Activated T-cell treated with anti-CD3 and anti-CD28 coated beads for 4 hours (primary cell): ENCODE results near the gene RPLP1.
A peak's percentile ranks its signal among the peaks of the same experiment; 100 is the strongest.

Experiments
- DNase-seq: peaks from one replicate; pipeline ENCODE4 v3.0.0-alpha.2; 2020

RPLP1 gene

DNA sequence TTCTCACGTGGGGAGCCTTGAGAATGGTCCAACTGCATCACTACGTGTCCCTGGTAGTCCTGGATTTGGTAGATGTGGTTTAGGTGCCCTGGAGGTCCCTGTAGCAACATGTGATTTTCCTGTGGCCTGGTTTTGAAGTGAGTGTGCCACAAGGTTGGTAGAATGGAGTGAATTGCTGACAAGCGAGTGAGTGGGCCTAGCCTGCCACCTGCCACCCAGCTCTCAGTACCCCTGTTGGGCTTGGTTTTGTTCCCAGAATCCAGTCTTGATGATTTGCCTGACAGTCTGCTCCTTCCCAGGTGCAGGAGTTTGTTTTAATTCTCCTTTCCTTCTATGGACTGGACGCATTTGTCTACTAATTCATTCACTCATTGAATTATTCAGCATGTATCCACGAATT lies 19.4 kb downstream of the RPLP1 start:
- DNase-seq = no peak

DNA sequence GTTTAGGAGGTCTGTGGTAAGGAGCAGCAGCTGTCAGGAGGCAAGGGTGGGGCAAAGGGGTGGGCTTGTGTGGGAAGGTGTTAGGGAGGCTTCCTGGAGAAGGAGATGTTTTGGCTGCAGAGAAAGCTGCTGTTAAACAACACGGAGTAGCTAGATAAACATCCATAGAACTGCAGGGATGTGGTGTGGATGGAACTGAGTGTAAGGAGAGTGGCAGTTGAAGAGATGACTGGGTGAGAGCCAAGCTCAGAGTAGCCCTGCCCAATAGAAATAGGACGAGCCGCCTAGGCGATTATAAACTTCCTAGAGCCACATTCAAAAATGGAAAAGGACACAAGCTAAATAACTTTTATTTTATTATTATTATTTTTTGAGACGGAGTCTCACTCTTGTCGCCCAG lies 19.9 kb downstream of the RPLP1 start:
- DNase-seq = no peak

- DNase-seq = no peak
Measured at GRCh38 chr15:69474291-69474690, 21.7 kb downstream of the RPLP1 start.

GRCh38 chr15:69474846-69475455 lies 22.3 kb downstream of the RPLP1 start:
- DNase-seq = no peak

GRCh38 chr15:69475769-69476358 lies 23.2 kb downstream of the RPLP1 start:
- peak; percentile 71 for DNase-seq

DNA sequence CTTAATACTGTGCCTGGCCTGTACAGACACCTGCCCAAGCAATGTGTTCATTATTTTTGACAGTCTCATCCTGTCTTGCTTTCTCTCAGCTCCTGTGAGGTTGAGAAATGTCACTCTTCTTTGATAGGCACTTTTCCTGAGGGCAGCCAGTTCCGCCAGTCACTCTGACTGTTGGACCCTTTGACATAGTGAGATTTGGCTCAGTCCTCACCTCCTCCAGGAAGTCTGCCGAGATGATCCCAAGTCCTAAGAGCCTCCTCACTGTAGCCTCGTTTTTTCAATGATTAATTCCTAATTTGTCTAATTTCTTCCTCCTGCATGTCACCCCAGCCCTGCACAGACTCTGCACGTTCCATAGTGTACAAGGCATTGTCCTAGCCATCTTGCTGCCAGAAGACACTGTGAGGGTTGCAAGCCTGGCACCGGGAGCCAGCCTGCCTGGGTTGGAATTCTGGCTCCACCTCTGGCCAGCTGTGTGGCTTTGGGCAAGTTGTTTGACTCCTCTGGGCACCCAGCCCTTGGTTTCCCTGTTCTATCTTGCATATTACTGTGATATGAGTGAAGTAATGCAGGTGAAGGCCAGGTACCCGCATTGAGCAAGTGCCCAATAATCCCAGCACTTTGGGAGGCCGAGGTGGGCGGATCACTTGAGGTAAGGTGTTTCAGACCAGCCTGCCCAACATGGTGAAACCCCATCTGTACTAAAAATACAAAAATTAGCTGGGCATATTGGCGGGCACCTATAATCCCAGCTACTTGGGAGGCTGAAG lies 24.3 kb downstream of the RPLP1 start:
- no peak for DNase-seq

DNA sequence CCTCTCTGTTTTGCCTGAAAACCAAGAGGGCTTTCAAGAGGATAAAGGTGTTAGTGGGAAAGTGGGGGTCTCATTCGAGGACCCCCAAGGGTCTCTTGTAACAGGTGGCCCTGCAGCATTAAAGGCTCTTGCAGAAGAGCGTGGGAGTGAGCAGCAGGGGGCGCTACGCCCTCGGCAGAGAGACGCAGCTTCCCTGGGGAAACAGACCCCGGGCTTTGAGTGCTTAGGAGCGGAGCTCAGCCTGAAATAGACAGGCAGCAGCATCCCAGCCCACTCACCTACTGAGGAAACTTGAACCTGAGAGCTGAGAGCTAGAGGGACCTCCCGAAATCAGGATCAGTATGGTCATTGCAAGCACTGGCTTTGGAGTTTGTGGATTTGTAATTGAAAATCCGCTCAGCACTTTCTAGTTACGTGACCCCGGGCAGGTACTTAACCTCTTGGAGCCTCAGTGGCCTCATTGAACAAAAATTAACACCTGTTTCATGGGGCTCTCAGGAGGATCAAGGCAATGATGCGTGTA lies 25.7 kb downstream of the RPLP1 start:
- DNase-seq = peak; percentile 36

DNA sequence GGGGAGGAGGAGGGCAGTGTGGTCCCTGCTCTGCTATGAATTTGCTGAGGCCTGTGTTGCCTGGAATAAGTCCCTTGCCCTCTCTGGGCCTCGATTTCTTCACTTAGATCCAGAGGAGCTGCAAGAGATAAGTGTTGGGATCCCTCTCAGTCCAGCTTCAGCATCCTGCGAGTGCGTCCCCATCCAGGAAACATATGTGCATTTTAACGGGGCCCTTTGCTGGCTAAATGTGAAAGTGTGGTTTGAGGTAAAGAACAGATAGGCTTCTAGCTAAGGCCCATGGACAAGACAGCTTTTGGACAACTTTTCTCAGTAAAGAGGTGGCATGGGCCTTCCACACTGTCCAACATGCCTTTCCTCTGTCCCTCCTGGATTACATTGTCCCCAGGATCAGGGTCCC lies 26.5 kb downstream of the RPLP1 start:
- no peak for DNase-seq

DNA sequence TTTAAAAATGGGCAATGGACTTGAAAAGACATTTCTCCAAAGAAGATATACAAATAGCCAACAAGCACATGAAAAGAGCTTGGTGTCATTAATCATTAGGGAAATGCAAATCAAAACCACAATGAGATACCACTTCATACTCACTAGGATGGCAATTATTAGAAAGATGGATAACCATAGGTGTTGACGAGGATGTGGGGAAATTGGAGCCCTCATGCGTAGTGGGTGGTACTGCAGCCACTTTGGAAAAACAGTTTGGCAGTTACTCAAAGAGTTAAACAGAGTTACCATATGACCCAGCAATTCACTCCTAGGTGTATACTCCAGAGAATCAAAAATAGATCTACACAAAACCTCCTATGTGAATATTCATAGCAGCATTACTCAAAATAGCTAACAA lies 27.4 kb downstream of the RPLP1 start:
- DNase-seq = no peak

GRCh38 chr15:69480932-69481331 lies 28.3 kb downstream of the RPLP1 start:
- DNase-seq = no peak

DNA sequence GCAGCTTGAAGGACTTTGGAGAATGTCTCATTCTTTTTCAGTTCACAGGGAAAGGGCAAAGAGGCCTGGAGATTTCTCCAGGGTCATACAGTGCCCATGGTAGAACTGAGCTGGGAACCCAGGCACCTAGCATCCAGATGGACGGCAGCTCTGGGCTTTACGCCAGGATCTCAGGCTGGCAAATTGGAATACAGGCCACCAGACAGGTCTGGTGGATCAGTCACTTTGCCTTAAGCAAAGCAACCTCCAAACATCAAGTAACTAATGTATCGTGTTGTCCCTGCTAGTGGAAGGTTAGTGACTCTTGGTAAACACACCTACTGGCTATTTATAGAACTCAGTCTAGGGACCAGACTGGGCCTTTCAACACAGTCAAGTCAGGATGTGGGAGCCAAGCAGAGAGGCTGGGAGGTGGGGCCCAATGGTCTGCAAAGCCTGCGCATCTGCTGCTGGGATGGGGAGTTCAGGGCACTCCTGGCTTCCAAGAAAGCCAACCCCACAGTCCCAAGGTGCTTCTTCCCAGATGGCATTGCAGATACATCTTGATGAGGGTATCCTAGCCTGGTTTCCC lies 30.2 kb downstream of the RPLP1 start:
- no peak for DNase-seq

DNA sequence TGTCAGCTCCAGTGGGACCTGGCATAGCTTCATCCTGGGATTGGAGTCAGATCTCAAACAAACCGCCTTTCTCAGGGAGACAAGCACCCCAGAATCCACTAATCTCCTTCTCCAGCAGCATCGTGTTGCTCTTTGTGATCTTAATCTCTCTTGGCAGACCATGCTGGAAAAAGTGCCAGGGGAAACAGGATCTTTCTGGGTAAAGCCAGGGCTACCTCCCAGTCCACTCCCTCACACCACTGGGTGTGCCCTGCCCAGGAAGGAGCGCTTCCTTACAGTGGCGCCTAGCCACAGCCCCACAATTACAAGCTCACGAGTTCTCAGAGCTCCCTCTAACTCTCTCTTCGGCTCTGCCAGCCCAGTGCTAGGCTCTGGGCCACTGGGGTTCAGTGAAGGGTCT lies 32.2 kb downstream of the RPLP1 start:
- DNase-seq = no peak

- no peak for DNase-seq
Measured at GRCh38 chr15:69486481-69487110, 34.0 kb downstream of the RPLP1 start.

DNA sequence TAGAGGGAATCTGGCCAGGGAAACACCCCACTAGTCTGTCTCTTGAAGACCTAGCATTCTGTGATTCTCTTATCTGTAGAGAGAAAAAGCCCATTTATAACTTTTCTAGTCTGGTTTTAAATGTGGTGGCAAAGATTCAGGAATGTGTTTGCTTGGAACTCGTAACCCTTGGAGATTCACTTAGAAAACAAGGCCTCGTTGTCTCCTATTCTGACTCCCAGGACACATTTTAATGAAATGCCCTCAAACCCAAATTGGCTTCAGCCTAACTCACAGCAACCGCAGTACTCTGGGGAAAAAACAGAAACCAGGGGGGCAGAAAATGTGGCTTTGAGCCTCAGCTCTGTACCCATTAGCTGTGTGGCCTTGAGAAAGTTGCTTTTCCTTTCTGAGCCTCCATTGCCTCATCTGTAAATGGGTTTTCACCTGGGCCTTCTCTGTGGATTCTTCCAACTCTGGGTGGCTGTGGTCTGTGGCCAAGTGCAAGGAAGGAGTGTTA lies 36.5 kb downstream of the RPLP1 start:
- no peak for DNase-seq

DNA sequence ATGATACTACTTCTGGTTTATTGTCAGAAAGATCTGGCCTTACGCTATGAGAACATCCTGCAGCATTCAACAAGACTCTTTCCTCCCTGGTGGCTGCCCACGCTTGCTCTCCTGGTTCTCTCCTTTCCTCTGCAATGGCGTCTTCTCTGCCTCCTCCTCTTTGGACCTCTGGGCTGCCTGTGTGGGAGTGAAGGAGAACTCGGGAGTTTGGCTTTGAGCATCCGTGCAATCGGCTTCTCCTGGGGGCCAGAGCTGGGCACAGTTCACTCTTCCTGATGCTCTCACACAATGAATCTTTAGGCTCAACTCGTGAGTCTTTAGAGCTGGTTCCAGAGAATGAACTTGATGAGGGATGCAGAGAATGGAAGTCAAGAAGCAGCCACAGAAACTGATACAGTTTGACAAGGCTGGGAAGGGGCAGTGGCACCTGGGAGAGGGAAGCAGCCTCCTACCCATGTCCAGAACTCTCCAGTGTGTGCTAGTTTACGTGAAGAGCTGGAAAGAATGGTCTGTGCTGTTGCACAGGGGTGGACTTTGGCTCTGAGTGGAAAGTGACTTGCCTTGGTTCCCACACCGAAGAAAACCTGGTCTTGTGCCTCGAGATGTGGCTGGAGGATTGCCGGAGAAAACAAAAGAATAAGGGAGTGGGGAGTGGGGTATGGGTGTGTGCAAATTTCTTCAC lies 37.9 kb downstream of the RPLP1 start:
- no peak for DNase-seq

GRCh38 chr15:69491038-69491505 lies 38.5 kb downstream of the RPLP1 start:
- DNase-seq = no peak

GRCh38 chr15:69493406-69493805 lies 40.8 kb downstream of the RPLP1 start:
- no peak for DNase-seq

- no peak for DNase-seq
Measured at GRCh38 chr15:69496001-69496400, 43.4 kb downstream of the RPLP1 start.

GRCh38 chr15:69497076-69497475 lies 44.5 kb downstream of the RPLP1 start:
- DNase-seq = no peak

GRCh38 chr15:69497667-69498066 lies 45.0 kb downstream of the RPLP1 start:
- DNase-seq = no peak

- DNase-seq = no peak
Measured at GRCh38 chr15:69498282-69498681, 45.7 kb downstream of the RPLP1 start.

GRCh38 chr15:69498987-69499386 lies 46.4 kb downstream of the RPLP1 start:
- DNase-seq = no peak
